Astrocyte of the spinal cord (primary cell): ENCODE data around the gene COL4A3.

ENCODE experiments used
- DNase-seq: peaks from one replicate; pipeline ENCODE4 v3.0.0; 2011; ENCODE audit warnings: low read depth, low spot score
- H3K4me3 ChIP-seq: 2 replicates; pipeline ENCODE4 v1.5.1; 2011; ENCODE audit warnings: low read depth, mild to moderate bottlenecking, low read length, moderate library complexity
- CTCF ChIP-seq: IDR thresholded peaks from 2 replicates; pipeline ENCODE4 v1.5.1; 2012; ENCODE audit warnings: low read depth, mild to moderate bottlenecking, low read length, inconsistent platforms
- in situ Hi-C: cut with HindIII; loops from 2 replicates; pipeline ENCODE4 v1.10.0; 2017; ENCODE audit warnings: low sequenced_read_pairs

COL4A3 gene

GRCh38 chr2:227234429-227234828 lies 70.0 kb downstream of the COL4A3 start:
- no peak for TF ChIP-seq CTCF
- DNase-seq, result no peak
- H3K4me3 ChIP-seq, result no peak overlapping the region
- in situ Hi-C loops, result no loop called here

- no peak for DNase-seq
- in situ Hi-C loops, result no loop called here
- H3K4me3 ChIP-seq, result no peak overlapping the region
- TF ChIP-seq CTCF, result no peak
Observed at GRCh38 chr2:227237786-227238185, 73.4 kb downstream of the COL4A3 start.

- in situ Hi-C loops, result no loop called here
- peak; percentile 99 for TF ChIP-seq CTCF
- no peak overlapping the region for H3K4me3 ChIP-seq
- peak; percentile 70 for DNase-seq
Observed at GRCh38 chr2:227238238-227239237, 74.1 kb downstream of the COL4A3 start.

GRCh38 chr2:227241005-227241404 lies 76.6 kb downstream of the COL4A3 start:
- in situ Hi-C loops, result no loop called here
- H3K4me3 ChIP-seq, result no peak overlapping the region
- no peak for TF ChIP-seq CTCF
- no peak for DNase-seq

GRCh38 chr2:227248876-227249275 lies 84.5 kb downstream of the COL4A3 start:
- H3K4me3 ChIP-seq, result no peak overlapping the region
- in situ Hi-C loops, result no loop called here
- TF ChIP-seq CTCF, result no peak
- no peak for DNase-seq

- TF ChIP-seq CTCF, result no peak
- DNase-seq, result no peak
- in situ Hi-C loops, result no loop called here
- no peak overlapping the region for H3K4me3 ChIP-seq
Observed at GRCh38 chr2:227252831-227253230, 88.4 kb downstream of the COL4A3 start.
